Smooth muscle cell (in vitro differentiated cells): Measurements from ENCODE around the gene GPC6. TPM values are rescaled to one million over a fixed set of nuclear protein-coding genes. Genes with fewer than 3 reads are reported as not detected.
A peak's percentile ranks its signal among the peaks of the same experiment; 100 is the strongest.

Experiments
- DNase-seq: peaks from one replicate; lab custom pipeline; 2025; ENCODE audit not compliant: unreplicated experiment; lab: John Stamatoyannopoulos, UW
- H2AFZ ChIP-seq: fragments of 200-600 bp; sonication (generic); 2 replicates; pipeline ENCODE4 v1.6.0; 2016; ENCODE audit warnings: antibody characterized with exemption, low read depth, mild to moderate bottlenecking
- H3F3A ChIP-seq: fragments of 200-600 bp; sonication (generic); 2 replicates; pipeline ENCODE4 v1.6.0; 2017; ENCODE audit warnings: antibody characterized with exemption, low read depth
- H3K27ac ChIP-seq: fragments of 200-600 bp; sonication (generic); 2 replicates; pipeline ENCODE4 v1.5.1; 2016; ENCODE audit warnings: low read depth, mild to moderate bottlenecking
- H3K27me3 ChIP-seq: fragments of 200-600 bp; sonication (generic); 2 replicates; pipeline ENCODE4 v1.6.1; 2016; ENCODE audit warnings: low read depth, mild to moderate bottlenecking
- H3K36me3 ChIP-seq: fragments of 200-600 bp; sonication (generic); 2 replicates; pipeline ENCODE4 v1.5.1; 2016; ENCODE audit warnings: low read depth
- H3K4me1 ChIP-seq: fragments of 200-600 bp; sonication (generic); 2 replicates; pipeline ENCODE4 v1.5.1; 2016; ENCODE audit warnings: low read depth
- H3K4me2 ChIP-seq: fragments of 200-600 bp; sonication (generic); 2 replicates; pipeline ENCODE4 v1.6.0; 2016; ENCODE audit warnings: mild to moderate bottlenecking
- H3K4me3 ChIP-seq: fragments of 200-600 bp; sonication (generic); 2 replicates; pipeline ENCODE4 v1.5.1; 2016; ENCODE audit warnings: mild to moderate bottlenecking
- H3K79me2 ChIP-seq: fragments of 200-600 bp; sonication (generic); 2 replicates; pipeline ENCODE4 v1.6.0; 2016; ENCODE audit warnings: low read depth, mild to moderate bottlenecking
- H3K9ac ChIP-seq: fragments of 200-600 bp; sonication (generic); 2 replicates; pipeline ENCODE4 v1.6.0; 2016; ENCODE audit warnings: low read depth
- H3K9me3 ChIP-seq: fragments of 200-600 bp; sonication (generic); replicated peaks from 2 replicates; pipeline ENCODE4 v1.5.1; 2016; ENCODE audit warnings: low read depth
- H4K20me1 ChIP-seq: fragments of 200-600 bp; sonication (generic); 2 replicates; pipeline ENCODE4 v1.6.0; 2016; ENCODE audit warnings: low read depth
- WGBS: methylation state at CpG from one replicate; pipeline ENCODE4 v1.1.7; 2016; ENCODE audit warnings: low lambda C conversion rate; 5-methylcytosine and 5-hydroxymethylcytosine counted together
- polyA plus RNA-seq: library from polyadenylated mRNA; unstranded; fragments of >200 nt; fragmentation: Nextera tagmentation; extraction: Ambion mirVana; gene quantifications from 2 replicates; pipeline ENCODE4 v1.2.1, GENCODE V29; 2016
- total RNA-seq: library from RNA; depleted of rRNA; stranded (reverse); fragments of >200 nt; gene quantifications from 2 replicates; pipeline ENCODE4 v1.2.3, GENCODE V29; 2014
- TF ChIP-seq, protein P1 (sequence below): fragments of 200-600 bp; sonication (generic); IDR thresholded peaks from 2 replicates; pipeline ENCODE4 v1.5.1; 2017; ENCODE audit warnings: borderline replicate concordance, mild to moderate bottlenecking, antibody characterized with exemption; ENCODE audit not compliant: insufficient read depth, poor library complexity, severe bottlenecking

GPC6 gene
- total and polyA plus RNA-seq, 2 experiments from 2014 or later, result 19.7 to 68.5 TPM

DNA sequence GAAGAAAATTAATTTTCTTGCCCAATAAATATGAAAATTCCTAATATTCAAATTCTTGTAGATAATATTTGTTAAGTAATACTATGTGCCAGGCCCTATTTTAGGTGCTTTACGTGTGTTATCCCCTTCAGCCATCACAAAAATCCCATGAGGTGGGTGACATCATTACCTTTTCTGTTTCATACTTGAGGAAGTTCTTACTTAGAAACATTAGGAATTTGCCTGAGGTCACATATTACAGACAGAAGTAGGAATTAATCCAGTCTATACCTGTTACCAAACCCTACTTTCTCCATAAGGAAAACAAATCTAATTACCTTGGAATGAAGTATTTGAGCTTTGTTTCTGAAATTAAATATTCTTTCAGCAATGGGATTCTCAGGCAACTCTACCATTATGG, 336.1 kb downstream of the GPC6 start:
- H3K27ac ChIP-seq, result peak overlapping the region; percentile 45
- H3F3A ChIP-seq, result no peaks in the 10 kb centered on the region
- no peaks in the 10 kb centered on the region for H3K36me3 ChIP-seq
- no peak overlapping the region for H3K4me2 ChIP-seq
- TF ChIP-seq, protein P1, sequence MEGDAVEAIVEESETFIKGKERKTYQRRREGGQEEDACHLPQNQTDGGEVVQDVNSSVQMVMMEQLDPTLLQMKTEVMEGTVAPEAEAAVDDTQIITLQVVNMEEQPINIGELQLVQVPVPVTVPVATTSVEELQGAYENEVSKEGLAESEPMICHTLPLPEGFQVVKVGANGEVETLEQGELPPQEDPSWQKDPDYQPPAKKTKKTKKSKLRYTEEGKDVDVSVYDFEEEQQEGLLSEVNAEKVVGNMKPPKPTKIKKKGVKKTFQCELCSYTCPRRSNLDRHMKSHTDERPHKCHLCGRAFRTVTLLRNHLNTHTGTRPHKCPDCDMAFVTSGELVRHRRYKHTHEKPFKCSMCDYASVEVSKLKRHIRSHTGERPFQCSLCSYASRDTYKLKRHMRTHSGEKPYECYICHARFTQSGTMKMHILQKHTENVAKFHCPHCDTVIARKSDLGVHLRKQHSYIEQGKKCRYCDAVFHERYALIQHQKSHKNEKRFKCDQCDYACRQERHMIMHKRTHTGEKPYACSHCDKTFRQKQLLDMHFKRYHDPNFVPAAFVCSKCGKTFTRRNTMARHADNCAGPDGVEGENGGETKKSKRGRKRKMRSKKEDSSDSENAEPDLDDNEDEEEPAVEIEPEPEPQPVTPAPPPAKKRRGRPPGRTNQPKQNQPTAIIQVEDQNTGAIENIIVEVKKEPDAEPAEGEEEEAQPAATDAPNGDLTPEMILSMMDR, result no peak
- H3K4me1 ChIP-seq, result peaks cover 4% of the 10 kb centered on the region
- H3K27me3 ChIP-seq, result no peaks in the 10 kb centered on the region
- no peak for DNase-seq
- H3K9ac ChIP-seq, result no peak overlapping the region
- H2AFZ ChIP-seq, result no peak overlapping the region
- no peaks in the 10 kb centered on the region for H3K79me2 ChIP-seq
- WGBS, result 79% methylated on average over 1 of the region's 1 CpG
- no peak overlapping the region for H3K4me3 ChIP-seq
- no peaks in the 10 kb centered on the region for H4K20me1 ChIP-seq
- no peaks in the 10 kb centered on the region for H3K9me3 ChIP-seq

DNA sequence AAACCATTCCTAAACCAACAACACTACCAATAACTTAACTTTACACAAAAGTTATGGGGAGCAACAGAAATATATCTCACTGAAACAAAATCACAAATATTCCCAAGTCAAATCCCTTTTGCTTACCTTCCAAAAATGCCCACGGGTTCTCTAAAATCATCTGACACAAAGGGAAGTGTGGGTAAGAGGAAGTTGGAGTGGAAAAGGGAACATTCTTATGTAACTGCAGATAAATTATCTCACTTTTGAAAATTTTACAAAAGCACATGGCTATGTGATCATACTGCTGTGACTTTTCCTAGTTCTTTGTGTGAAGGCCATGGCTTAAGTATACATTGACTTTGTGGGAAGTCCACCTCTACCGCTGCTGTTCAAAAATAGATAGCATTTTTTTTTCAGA, 350.5 kb downstream of the GPC6 start:
- 95% methylated on average over 2 of the region's 2 CpGs for WGBS

DNA sequence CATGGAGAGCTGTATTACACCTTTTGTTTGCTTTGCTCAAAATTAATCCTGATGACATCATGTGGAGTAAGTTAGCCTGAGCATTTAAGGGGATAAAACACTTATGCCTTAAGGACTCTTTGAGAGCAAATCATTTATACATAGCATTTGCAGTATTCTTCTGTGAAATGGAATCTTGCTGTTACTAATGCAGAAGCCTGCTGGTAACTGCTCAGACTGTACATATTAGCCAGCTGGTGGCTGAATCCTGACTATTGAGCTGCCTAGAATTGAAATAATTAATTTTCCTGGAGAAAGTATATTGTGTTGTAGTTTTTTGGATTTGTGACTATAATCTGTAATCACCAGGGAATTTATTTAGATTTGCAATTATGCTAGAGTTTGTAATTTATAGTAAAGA, 363.2 kb downstream of the GPC6 start:
- peaks cover 4% of the 10 kb centered on the region for H3K79me2 ChIP-seq
- no peak for DNase-seq
- no peak overlapping the region for H2AFZ ChIP-seq
- no peaks in the 10 kb centered on the region for H4K20me1 ChIP-seq
- H3K27ac ChIP-seq, result no peak overlapping the region
- TF ChIP-seq, protein P1, result no peak
- no peaks in the 10 kb centered on the region for H3K9me3 ChIP-seq
- no peaks in the 10 kb centered on the region for H3K36me3 ChIP-seq
- H3F3A ChIP-seq, result no peaks in the 10 kb centered on the region
- no peaks in the 10 kb centered on the region for H3K27me3 ChIP-seq
- no peak overlapping the region for H3K9ac ChIP-seq
- H3K4me3 ChIP-seq, result no peak overlapping the region
- H3K4me1 ChIP-seq, result no peaks in the 10 kb centered on the region
- no peak overlapping the region for H3K4me2 ChIP-seq

More for the DNA sequence above, 350.5 kb downstream of the GPC6 start:
- Histone ChIP-seq H3K27ac (no peak overlapping the region), H3K27me3 (no peaks in the 10 kb centered on the region), H3K9me3 (no peaks in the 10 kb centered on the region), H3K79me2 (peaks cover 6% of the 10 kb centered on the region), H3K36me3 (no peaks in the 10 kb centered on the region), H3K4me1 (no peaks in the 10 kb centered on the region), H3F3A (no peaks in the 10 kb centered on the region), H3K4me3 (no peak overlapping the region), H3K4me2 (no peak overlapping the region), H4K20me1 (no peaks in the 10 kb centered on the region), H2AFZ (no peak overlapping the region), H3K9ac (no peak overlapping the region)
- TF ChIP-seq, protein P1, result no peak
- no peak for DNase-seq

DNA sequence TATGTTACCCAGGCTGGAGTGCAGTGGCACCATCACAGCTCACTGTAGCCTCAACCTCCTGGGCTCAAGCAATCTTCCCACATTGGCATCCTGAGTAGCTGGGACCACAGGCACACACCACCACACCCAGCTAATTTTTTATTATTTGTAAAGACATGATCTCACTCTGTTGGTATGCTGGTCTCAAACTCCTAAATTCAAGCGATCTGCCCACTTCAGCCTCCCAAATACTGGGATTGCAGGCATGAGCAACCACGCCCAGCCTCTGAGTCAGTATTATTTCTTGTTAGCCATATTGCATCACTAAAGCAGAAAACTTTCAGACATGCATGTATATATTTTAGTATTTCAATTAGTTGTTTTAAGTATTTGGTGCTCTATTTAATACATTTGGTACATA, 376.4 kb downstream of the GPC6 start:
- no peak overlapping the region for H3K27ac ChIP-seq
- no peaks in the 10 kb centered on the region for H3K9me3 ChIP-seq
- H3F3A ChIP-seq, result no peaks in the 10 kb centered on the region
- no peaks in the 10 kb centered on the region for H3K36me3 ChIP-seq
- DNase-seq, result no peak
- TF ChIP-seq, protein P1, result no peak
- no peak overlapping the region for H3K9ac ChIP-seq
- H3K27me3 ChIP-seq, result no peaks in the 10 kb centered on the region
- 42% methylated on average over 2 of the region's 2 CpGs for WGBS
- peak overlapping the region; percentile 12 for H3K4me2 ChIP-seq
- peaks cover 3% of the 10 kb centered on the region for H4K20me1 ChIP-seq
- H3K4me3 ChIP-seq, result no peak overlapping the region
- no peak overlapping the region for H2AFZ ChIP-seq
- no peaks in the 10 kb centered on the region for H3K4me1 ChIP-seq
- peaks cover 1% of the 10 kb centered on the region for H3K79me2 ChIP-seq
